Stimulated activated CD4-positive, alpha-beta T cell treated with anti-CD3 and anti-CD28 coated beads, TNF-alpha, amount 100 ng/mL, for 4 hours (primary cell): Measurements from ENCODE around the gene TRIOBP.

Source experiments
- DNase-seq, 3 experiments: peaks; one replicate each; pipeline ENCODE4 v3.0.0-alpha.2; 2020; ENCODE audit warnings: low read depth in 3 of 3

The TRIOBP gene

GRCh38 chr22:37726241-37726887 is 29.5 kb downstream of the TRIOBP start:
- no peak for DNase-seq

- no peak for DNase-seq
Observed at GRCh38 chr22:37728620-37729019, 31.8 kb downstream of the TRIOBP start.

DNA sequence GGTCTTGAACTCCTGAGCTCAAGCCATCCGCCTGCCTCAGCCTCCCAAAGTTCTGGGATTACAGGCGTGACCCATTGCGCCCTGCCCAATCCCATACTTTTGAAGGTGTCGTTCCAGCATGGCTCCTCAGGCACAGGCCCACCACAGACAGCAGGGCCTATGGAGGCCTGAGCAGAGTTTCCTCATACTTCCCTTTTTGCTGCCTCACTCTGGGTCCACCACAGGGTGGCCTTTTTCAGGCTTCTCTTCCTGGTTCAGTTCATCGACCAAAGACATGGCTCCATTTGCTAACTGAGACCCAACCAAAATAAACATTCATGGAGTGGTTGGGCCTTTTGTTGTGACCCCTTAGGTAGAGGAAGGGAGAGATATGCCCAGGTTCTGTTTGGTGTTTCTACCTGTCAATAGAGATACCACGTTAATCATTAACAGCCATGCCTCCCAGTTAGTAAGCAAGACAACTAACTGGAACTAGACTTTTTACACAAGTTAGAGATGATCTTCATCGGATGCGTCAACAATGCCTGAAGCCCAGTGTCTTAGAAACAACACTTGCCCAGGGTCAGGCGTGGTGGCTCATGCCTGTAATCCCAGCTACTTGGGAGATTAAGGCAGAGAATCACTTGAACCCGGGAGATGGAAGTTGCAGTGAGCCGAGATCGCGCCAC is 35.1 kb downstream of the TRIOBP start:
- DNase-seq: no peak

DNA sequence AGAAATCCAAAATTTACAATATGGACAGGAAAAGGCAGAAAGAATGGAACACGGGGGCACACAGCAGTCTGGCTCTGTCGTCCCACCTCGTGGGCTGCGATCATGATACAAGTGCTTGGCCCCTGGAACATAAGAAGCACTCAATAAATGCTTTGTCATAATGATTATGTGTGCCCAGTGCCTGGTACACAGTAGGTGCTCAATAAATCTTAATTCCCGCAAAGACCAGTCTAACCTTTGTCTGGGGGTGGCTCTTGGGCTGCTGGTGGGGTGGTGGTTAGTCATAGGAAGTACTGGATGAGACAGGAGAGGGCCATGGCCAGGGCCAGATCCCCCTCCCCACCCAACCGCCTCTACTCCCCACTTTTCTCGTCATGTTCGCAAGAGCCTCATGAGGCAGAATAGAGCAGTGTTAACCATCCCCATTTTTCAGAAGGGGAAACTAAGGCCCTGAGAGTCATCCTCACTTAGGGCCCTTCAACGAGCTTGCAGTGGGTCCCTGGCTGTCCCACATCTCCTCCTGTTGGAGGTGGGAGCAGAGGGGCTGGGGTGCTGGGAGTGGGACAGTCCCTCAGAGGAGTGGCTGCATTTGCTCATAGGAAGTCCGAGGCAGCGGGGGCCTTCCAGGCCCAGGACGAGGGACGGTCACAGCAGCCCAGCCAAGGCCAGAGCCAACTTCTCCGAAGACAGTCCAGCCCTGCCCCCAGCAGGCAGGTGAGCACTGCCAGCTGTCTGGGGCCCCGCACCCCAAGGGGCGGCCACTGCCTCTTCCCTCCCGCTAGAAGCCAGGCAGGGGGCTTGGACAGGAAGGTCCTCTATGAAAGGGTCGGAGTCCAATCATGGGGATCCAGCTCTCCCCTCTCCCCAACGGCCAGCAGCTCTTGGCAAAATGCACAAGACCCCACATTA is 36.1 kb downstream of the TRIOBP start:
- DNase-seq: no peak

- no peak for DNase-seq
Observed at GRCh38 chr22:37733625-37734401, 37.0 kb downstream of the TRIOBP start.

GRCh38 chr22:37734402-37734700 is 37.5 kb downstream of the TRIOBP start:
- DNase-seq: no peak

GRCh38 chr22:37734964-37735451 is 38.2 kb downstream of the TRIOBP start:
- DNase-seq: no peak

DNA sequence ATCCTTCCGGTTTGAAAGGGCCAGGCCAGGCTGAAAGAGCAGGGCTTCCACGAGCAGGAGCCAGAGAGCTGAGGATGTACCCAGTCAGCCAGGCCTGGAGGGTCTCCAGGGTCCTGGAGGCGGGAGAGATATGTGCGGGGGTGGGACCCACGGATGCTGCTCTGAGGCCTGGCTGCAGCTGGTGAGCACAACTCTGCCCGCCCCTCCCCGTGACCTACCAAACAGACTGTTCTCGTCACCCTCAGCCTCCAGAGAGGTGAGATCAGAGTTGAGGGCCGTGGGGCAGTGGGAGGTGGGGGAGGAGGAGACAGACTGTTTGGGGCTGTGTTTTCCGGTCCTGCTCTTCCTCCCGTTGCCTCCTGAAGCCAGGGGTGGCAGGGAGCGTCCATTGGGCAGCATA is 42.2 kb downstream of the TRIOBP start:
- DNase-seq: no peak

- no peak for DNase-seq
Observed at GRCh38 chr22:37739611-37740049, 42.8 kb downstream of the TRIOBP start.

GRCh38 chr22:37740455-37741311 is 43.8 kb downstream of the TRIOBP start:
- no peak for DNase-seq

DNA sequence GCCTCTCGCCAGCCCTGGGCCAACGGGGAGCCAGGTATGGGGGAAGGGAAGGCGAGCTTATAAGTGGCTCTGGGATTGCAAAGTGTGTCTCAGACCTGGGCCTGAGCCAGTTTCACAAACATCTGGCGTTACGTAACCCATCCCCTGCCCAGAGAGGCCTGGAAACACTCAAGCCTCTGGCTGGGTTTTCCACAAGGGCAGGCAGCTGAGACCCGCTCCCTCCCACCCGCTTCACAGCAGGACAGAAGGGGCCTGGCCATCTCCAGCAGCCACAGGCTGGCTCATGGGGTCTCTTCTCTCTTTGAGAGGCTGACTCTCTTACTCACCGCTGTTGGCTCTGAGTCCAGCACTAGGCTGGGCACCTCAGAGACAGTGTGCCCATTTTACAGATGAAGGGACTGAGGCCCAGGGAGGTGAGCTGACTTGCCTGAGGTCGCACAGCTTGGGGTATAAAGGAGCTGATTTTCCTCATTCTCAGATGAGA is 44.5 kb downstream of the TRIOBP start:
- DNase-seq: no peak

GRCh38 chr22:37742376-37743171 is 45.7 kb downstream of the TRIOBP start:
- DNase-seq: no peak

- DNase-seq: no peak
Observed at GRCh38 chr22:37744589-37744988, 47.7 kb downstream of the TRIOBP start.

- DNase-seq: peak; percentile 78 to 82 (median 81)
Observed at GRCh38 chr22:37745548-37746365, 48.9 kb downstream of the TRIOBP start.

- DNase-seq: peak in 1 of 3 experiments; percentile 17
Observed at GRCh38 chr22:37746366-37747079, 49.7 kb downstream of the TRIOBP start.

DNA sequence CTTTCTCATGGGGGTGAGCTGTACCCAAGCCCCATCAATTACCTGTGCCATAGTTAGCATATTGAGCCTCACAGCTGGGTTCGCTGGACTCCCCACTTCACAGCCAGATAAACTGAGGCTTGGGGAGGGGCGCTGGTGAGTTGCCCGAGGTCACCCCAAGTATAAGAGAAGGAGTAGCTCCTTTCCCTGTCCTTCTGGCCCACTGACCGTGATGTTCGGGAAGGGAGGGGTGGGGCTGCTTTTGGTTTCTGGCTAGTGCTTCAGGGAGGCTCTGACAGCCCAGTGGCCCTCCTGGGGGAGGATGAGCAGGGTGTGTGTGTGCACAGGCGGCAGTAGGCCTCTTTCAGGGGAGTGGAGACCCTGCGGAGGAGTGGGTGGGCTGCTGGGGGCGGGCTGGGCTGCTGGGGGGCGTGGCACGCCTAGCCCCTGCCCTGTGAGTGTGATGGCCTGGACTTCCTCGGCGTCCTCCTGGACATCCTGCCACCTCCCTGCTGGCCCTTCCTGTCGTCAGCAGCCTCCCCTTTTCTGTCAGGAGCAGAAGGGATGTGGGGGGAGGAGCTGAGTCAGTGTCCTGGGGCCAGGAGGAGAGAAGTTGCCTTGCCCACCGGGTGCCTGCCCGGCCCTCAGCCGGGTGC is 50.3 kb downstream of the TRIOBP start:
- DNase-seq: no peak

DNA sequence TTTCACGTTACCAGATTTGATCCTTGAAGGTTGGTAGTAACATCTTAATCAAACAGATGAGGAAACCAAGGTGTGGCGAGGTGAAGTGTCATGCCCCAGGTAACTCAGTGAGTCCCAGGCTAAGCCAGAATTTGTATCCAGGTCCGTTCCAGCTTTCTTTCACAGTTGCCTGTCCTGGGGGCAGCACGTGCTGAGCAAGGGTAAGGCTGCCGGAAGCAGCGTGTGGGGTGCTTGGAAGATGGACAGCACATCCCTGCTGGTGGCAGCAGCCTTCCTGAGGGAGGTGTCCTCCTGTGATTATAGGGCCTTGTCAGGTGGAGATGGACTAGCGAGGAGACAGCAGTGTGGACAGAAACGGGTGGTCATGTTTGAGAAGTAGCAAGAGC is 50.9 kb downstream of the TRIOBP start:
- DNase-seq: no peak

- DNase-seq: no peak
Observed at GRCh38 chr22:37748659-37749058, 51.8 kb downstream of the TRIOBP start.
